ENCODE measurements around the gene FAM181A.

FAM181A gene

GRCh38 chr14:93930296-93930988 is 3.3 kb downstream of the FAM181A start:
- no peak for DNase-seq

- DNase-seq: no peak
Observed at GRCh38 chr14:93930989-93931307, 3.8 kb downstream of the FAM181A start.

- DNase-seq: no peak
Observed at GRCh38 chr14:93932642-93933041, 5.5 kb downstream of the FAM181A start.

DNA sequence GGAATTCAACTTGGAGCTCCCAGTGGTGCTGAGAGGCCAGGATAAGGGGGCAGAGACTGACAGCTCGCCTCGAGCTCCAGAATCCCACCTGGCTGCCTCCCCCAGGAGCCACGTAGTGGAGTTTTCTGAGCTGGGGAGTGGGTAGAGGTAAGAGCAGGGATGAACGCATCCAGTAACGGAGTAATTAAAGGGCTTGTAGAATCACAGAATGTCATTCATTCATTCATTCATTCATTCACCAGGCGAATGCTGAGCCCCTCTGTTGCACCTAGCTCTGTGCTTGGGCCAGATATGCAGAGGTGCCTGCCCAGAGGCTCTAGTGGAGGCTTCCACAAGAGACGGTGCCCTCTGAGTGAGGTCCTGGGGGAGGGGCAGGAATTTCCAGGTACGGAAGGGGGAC is 8.1 kb downstream of the FAM181A start:
- DNase-seq: no peak

DNA sequence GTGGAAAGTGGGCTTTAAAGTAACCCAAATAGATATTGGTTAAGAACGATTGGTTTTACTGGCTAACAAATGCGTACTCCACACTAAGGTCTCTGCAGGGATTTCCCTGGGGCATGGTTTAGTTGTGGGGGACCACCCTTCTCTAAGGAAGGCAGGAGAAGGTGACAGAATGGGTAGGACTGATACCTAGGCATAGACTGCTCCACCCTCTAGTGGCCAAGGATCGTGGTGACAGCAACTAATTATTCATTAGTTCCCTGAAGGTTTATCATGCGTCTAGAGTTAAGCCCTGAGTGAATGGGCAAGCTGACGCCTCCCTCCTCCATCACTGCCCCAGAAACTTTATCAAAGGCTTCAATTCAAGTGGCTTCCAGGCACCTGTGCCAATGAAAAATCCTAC is 9.1 kb downstream of the FAM181A start:
- no peak for DNase-seq

DNA sequence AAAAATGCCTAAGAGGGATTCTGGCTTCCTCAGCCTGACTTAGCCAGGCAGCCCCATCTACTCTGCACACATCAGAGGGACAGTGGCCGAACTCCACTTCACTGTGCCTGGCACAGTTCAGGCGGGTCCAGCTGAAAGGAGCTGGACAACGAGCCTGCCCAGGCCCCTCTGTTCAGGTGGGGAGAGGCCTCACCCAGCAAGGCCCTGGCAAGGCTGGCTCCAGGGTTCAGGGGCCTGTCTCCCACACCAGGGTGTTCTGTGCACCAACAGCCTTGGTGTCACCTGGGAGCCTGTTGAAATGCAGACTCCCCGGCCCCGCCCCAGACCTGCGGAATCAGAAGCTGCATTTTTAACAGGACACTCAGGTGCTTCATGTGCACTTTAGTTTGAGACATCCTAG is 9.8 kb downstream of the FAM181A start:
- DNase-seq: no peak

DNA sequence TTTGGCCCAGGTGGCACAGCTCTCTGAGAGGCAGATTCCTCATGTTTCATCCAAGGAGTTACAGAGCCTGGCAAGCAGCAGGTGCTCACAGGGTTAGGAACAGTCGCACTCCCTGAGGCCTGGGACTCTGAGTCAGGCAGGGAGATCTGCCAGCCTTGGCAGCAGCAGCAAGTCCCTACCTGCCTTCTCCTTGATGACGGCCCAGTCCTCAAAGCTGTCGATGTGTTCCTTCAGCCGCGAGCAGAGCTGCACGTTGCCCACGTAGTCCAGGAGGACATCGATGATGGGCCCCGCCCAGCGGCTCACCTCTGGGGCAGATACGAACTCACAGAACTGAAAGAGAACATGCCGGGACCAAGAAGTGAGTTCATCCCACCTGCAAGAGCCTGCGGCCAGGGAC is 10.4 kb downstream of the FAM181A start:
- DNase-seq: no peak

DNA sequence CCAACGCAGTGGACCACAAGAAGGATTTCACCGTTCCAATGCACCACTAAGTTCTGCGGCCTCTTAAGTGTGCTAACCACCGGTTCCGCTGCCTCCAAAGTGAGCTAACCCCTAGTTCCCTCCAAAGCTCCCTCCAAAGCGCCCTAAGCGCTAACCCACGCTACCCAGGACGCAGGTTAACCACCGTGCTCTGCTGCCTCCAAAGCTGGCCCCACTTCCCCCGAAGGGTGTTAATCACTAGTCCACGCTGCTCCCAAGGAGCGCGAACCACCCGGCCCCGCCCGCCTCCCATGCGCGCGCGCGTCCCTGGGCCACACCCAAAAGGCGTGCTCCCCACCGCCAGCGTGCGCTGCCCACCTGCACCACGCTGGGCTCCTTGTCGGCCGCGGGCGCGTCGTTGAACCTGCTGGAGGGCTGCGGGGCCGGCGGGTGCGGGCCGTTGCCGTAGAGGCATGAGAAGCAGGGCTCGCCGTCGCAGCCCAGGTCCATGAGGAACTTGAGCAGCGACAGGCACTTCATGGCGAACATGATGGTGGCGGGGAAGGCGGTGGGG is 11.7 kb downstream of the FAM181A start:
- DNase-seq: no peak

DNA sequence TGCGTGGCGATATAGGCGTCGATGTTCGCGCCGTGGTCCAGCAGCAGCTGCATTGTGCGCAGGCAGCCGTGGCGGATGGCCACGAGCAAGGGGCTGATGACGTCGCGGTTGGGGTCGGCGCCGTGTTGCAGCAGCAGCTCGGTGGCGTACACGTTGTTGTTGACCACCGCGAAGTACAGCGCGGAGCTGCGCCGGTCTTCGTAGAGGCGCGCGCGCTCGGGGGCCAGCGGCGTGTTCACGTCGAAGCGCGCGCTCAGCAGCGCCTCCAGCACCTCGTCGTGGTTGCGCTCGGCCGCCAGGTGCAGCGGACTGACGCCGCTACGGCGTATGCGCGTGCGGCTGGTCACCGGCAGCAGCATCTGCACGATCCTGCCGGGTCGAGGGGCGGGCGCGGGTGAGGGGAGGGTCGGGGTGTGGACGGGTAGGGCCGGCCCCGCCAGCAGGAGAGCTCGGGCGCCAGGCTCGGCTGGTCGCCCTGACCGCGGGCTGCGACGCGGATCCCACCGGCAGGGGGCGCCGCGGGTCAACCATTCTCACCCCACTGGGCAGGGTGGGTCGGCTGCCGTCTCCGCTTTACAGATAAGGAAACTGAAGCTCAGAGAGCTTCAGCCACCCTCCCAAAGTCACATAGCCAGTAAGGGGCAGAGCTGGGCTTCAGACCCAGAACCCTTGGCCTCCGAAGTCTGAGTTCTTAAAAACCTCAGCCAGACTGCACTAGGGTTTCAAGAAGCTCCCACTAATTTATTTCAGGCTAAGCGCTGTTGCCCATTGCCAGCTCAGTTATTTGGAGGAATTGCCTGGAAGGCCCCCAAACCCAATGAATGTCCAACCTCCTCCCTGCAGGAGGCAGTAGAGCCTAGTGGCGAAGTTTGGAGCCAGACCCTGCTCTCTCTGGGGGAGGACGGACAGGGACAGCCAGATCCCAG is 12.4 kb downstream of the FAM181A start:
- peak; percentile 83 for DNase-seq

GRCh38 chr14:93940437-93940836 is 13.3 kb downstream of the FAM181A start:
- DNase-seq: no peak

GRCh38 chr14:93941293-93941910 is 14.3 kb downstream of the FAM181A start:
- DNase-seq: no peak

DNA sequence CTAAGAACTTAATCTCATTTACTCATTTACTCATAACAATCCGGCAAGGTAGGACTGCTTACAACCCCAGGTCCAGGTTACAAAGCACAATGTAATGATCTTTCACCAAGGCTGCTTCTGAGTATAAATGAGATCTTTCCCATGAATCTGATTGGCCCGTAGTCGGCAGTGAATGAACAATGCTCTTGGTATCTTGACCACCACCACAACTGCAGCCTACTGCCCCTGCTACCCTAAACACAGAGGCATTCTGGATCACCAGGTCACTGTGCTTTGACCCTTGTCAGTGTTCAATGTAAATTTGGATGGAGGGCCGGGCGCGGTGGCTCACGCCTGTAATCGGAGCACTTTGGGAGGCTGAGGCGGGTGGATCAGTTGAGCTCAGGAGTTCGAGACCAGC is 15.9 kb downstream of the FAM181A start:
- no peak for DNase-seq

- no peak for DNase-seq
Observed at GRCh38 chr14:93943930-93944329, 16.8 kb downstream of the FAM181A start.

DNA sequence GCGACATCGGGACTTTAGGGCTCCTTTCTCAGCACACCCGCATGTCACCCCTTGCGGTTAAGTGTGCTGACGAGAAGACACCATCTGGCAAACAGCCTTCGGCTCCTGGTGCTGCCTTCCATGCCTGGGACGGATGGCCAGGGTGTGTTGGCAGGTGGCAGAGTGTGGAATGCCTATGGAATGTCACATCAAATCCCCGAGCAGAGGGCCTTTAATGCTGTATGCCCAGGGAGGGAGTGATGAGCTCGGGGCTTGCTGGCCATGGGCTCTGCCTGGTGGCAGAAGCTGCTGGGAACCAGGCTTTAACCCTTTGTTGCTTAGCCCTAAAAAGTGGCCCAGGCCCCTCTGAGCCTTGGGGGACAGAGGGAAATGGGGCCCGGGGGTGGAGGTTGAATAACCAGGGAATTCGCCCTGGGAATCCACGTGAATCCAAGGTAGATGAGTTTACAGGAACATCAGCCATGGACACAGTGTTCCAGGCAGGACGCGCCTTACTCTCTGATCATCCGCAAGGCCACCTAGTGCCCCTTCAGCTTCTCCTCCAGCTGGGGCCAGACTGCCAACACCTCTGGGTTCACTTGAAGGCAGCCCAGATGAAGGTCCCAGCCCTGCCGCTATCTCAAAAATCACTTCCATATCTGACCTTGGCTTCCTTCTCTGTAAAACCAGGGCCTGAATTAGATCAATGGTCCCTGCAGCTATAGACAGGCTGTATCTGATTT is 17.4 kb downstream of the FAM181A start:
- DNase-seq: no peak

DNA sequence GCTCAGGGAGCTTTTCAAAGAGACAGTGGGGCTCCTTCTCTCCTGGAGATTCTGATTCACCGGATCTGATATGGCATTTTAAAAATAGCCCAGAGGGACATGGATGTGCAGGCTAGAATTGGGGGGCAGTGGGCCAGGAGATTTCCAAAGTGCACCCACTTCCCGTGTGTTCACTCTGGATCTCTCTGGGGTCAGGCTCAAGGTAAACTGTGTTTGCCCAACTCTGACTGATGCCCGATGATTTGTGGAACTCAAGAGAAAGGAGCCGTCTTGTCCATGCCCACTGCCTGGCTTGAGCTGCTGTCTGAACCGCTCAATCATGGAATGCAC is 17.9 kb downstream of the FAM181A start:
- DNase-seq: no peak

DNA sequence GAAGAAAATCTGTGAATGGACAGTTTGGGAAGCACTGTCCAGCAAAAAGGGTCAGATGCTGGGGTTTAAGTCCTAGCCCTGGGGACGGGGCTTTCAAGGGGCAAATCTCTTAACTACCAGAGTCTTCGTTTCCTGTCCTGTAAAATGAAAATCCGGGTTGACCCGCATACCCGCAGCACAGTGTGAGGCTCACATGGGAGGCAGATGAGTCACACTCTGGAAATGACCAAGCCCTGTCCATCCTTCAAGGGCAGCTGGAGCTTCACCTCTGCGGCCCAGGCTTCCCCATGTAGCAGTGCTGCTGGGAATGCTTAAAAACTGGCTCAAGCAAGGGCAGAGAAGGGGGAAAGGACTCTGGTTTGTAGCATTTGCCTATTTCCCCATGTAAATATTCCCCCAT is 19.0 kb downstream of the FAM181A start:
- no peak for DNase-seq

- no peak for DNase-seq
Observed at GRCh38 chr14:93946541-93947090, 19.5 kb downstream of the FAM181A start.

DNA sequence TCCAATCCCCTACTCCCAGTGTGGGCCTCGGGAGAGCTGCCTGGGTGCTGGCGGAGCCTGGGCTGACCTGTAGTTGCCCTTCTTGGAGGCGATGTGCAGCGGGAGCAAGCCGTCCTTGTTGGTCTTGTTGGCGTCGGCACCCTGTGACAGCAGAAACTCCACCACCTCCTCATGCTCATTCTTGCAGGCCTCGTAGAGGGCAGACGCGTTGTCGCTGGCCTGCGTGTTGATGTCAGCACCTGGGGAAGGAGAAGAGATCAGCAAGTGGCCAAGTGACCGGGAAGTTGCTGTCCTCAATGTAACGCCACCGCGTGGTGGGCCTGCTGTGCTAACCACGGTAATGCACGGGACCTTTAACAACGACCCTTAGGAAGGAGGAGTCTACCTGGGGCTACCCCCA is 20.1 kb downstream of the FAM181A start:
- DNase-seq: no peak

DNA sequence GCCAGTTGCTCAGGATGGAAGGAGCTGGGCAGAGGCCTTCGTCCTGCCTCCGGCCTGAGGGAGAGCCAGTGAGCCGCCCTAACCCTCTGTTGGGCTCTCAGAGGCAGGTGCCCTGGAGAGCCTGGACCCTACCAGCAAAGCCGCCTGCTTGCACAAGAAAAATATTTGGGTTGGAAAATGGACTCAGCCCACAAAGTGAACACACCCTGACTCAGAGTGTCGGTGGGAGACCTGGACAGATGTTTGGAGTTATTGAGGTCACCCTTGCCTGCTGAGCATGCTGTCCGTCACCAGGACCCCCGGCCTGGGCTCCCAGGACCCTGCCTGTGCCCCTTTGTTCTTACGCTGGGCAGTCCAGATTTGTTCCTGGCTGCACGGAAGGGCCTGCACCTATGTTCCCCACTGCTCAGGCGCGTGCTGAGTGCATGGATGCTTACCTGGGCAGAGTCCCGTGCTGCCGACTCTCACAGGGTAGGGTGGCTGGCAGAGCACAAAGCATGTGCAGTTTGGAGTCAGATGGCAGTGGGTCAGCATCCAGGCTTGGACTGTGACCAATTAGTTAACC is 22.4 kb downstream of the FAM181A start:
- DNase-seq: no peak

DNA sequence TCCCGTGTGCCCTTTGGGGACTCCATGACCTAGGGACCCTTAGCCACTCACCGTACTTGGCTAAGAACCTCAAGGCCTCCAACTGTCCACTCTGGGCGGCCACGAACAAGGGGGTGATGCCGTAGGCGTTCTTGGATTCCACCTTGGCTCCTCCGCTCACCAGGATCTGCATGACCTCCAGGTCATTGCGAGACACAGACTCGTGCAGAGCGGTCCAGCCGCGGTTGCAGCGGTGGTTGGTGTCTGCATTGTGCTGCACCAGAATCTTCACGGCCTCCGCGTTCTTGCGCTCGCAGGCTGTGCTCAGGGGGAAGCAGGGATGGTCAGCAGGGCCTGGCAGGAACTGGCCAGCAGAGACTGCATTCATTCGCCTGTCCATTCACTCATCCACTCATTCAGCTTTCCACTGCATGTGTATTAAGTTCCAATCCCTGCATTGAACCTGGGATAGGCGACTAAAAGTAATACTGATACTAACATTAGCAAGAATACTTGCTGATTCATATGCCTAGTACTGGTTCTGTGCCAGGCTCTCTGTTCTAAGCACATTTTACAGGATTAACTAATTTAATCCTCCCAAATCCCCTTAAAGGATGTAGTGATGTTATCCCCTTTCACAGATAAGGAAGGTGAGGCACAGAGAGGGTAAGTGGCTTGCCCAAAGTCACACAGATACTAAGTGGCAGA is 23.9 kb downstream of the FAM181A start:
- no peak for DNase-seq

- DNase-seq: no peak
Observed at GRCh38 chr14:93951635-93952540, 24.7 kb downstream of the FAM181A start.
